Stimulated activated CD4-positive, alpha-beta T cell treated with anti-CD3 and anti-CD28 coated beads, Interleukin-4, amount 100 ng/mL, for 4 hours (primary cell): Measurements from ENCODE around the gene TNIP2.
"Not testable (repeated sequence)": the region's sequence is repeated elsewhere in the genome, so short reads cannot be mapped to it uniquely, and the experiment has no call there.

ENCODE experiments used
- DNase-seq, 2 experiments: peaks; one replicate each; pipeline ENCODE4 v3.0.0-alpha.2; 2020

TNIP2 gene

DNA sequence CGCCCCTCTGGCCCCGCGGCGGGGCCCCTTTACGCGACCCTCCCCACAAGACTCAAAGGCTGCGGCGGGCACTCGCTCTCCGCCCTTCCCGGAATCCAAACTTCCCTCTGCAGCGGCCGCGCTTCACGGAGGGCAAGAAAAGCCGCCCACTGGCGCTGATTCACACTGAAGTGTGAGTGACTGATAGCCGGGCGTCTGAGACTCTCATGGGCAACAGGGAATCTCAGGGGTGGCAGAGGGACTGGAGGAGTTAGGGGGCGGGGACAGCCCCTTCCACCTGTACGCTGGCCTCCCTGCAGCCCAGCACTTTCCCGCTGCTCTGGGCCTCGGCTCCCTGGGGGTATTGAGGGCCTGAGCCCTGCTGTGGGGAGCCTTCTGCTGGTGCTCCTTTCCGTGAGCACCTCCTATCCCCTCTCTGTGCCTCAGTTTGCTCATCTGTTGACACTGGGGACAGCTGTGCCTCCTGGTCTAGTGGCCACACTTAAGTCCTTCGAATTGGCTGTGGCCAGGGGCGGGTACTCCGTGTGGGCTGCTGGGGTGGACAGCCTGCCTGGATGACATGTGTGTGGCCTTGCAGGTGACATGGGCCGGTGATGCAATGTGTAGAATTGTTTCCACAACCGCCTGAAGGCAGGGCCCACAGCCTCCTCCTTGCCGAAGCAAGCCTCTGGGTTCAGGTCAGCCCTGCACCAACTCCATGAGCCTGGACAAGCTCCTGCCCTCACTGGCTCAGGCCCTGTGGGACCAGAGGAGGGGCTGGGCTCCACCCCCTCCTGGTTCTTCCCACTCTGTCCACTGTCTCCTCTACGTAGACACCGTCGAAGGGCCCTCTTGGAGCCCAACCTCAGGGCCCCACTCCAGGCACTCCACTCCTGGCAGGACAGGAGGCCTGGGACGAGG lies 37.7 kb upstream of the TNIP2 start:
- DNase-seq: peak; percentile 65 to 70

DNA sequence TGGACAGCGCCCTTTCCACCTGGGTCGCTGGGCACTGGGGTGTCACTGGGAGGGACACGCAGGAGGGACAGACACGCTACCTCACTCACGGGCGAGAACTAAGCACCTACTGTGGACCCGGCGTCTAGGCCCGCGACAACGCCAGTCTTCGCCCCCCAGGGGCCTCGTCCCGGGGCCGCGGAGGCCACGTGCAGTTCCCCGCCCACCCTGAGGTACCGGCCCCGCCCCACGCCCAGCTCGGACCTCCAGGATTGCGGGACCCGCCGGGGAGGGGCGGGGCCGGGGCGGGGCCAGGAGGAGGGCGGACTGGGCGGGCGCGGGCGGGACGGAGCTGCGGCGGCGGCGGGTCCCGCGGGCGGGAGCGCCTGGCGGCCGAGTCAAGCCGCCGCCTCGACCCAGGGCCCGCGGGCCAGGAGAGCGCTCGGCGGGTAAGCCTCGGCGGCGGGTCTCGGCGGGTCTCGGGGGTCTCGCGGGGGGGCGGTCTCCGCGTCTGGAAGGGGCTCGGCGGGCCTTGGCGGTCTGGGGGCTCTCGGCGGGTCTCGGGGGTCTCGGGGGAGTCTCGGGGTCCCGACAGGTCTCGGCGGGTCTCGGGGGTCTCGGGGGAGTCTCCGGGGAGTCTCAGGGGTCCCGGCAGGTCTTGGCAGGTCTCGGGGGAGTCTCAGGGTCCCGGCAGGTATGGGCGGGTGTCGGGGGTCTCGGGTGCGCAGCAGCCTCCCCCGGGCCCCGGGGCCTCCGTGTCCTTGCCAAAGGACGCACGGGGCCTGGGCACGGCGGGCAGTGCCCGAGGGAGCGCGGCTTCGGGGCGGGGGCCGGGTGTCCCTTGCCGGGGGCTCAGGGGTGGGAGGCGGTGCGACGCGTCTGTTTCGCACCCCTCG lies 36.8 kb upstream of the TNIP2 start, which contains the start of gene SH3BP2:
Gene SH3BP2, plus strand, starts transcription at position 375 of the 875 bp plus-strand sequence. CDS start 27,533 bp downstream, outside the sequence.
- peak; percentile 63 to 75 for DNase-seq

DNA sequence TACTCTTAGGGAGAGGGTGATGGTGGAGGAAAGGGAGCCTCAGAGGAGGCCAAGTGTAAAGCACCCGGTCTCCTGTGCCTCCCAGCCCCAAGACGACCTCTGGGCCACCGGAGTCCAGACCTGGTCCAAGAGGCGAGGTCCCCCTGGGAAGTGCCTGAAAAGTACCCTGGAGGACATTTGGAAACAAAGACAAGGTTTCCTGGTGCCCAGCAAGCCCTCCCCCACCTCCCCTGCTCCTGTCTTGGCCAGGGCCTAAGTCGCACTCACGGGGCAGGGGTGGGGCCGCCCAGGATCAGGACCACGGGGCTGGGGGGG lies 36.2 kb upstream of the TNIP2 start:
- DNase-seq: no peak

DNA sequence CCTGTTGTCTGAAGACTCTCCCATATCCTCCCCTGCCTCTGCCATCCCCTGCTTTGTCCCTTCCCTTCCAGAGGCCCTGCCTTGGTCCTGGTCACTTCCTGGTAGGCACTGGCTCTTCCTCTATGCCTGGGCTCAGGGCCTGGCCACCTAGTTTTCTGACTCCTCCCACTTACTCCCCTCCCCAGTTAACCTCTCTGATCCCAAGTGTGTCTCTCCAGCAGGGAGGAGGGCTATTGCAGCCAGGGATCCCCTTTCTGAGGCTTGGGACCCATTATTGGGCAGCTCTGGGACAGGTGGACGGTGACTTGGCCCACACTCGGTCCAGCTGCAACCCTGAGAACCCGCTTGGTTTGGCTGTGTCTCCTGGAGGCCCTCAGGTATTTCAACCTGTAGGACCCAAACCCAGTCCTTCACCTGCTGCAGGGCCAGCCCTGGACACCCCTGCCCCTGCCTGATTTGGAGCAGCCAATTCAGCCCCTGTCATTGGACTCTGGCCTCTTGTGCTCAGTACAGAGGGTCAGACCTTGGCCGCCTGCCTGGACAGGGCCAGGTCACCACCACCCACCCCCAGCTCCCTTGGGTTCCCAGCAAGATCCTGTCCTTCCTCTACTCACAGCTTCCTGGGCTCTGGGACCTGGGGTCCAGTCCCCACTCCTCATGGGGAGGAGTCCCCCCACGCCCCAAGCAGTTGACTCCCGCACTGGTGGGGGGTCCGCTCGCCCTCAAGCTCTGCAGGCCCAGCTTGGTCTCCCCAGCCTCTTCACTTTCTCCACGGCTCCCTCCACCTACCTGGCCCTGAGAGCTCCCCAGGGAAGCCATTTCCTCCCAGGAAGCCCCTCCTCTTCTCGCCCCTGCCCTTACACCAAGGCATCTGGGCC lies 35.6 kb upstream of the TNIP2 start:
- DNase-seq: no peak

DNA sequence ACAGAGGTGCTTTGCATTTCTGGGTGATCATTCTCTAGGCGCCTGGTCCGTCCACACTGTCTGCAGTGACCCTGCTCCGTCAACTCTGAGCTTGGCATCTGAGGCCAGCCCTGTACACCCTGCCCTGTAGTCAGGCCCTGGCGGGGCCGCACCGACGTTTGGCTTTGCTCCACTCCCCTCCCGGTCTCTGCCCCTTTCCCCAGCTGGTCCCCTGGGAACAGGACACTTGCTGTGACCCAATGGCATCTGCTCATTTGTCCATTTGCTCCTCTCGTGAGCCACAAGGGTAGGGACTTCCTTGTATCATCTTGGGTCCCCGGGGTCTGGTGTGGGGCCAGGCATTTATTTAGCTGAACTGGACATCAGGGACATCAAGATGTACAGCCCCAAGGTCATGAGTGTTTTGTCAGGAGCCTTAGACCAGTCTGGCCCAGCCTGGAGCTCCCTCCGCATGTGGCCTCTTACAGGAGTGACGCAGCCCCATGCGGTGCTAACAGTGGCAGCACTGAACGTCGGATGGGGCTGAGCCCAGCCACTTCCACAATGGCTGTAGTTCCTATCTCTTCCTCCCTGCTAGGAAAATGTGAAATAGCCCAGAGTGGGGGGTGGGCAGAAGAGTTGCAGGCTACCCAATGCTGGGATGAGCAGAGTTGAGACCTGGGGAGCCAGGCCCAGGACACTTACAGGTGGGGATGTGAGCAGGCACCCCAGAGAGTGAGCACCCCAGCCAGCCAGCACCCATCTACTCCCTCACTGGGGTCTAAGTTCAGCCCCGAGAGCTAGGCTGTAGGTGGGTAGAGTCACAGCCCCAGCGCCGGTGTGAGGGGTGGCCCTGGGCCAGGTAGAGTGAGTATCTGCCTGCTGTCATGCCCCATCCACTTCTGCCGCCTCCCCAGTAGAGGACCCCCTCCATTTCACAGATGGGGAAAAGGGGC lies 34.7 kb upstream of the TNIP2 start:
- no peak for DNase-seq

DNA sequence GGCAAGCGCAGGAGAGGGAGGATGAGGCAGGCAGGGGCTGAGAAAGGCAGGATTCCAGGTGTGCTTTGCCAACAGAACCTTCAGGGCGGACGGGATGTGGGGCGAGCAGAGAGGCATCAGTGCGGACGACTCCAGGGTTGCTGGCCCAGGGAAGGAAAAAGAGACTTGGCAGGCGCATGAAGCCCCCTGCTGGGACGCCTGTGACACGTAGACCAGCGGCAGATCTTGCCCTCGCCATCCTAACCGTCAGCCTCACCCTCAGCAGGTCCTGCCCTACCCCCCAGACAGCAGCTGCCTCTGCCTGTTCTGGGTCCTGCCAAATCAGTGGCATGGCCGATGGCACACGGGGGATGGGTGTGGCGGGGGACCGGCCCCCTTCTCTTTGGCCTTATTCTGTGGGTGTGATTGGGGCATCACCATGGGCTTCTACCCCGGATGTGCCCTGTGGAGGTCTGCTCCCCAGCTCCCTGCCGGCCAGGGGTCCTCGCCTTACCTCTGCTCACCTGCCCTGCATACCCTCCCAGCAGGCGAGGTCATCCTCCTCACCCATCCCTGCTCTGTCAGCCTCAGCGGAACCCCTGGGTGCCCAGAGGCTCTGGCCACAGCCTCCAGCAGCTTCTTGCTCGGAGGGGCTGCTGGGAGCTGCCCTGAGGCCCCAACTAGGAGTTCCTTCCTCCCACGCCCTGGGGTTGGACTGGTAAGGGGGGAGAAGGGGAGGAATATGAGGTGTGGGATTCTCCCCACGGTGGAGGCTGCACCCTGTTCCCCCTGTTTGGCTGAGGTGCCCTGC lies 33.9 kb upstream of the TNIP2 start:
- DNase-seq: no peak

DNA sequence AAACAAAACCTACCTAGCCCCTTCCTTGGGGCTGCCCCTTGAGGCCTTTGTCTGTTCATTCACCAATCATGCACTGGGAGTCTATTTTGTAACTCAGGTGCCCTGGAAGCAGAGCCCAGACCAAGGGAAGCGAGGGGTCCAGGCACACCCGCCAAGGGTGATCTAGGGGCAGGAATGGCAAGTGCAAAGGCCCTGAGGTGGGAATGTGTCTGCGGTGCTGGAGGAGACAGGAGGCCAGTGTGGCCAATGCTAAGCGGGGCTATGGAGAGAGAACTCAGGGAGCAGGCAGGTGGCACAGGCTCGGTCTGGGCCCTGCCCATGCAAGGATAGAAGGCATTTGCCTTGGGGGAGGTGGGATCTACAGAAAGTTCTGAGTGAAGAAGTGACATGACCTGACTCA lies 33.2 kb upstream of the TNIP2 start:
- DNase-seq: no peak

DNA sequence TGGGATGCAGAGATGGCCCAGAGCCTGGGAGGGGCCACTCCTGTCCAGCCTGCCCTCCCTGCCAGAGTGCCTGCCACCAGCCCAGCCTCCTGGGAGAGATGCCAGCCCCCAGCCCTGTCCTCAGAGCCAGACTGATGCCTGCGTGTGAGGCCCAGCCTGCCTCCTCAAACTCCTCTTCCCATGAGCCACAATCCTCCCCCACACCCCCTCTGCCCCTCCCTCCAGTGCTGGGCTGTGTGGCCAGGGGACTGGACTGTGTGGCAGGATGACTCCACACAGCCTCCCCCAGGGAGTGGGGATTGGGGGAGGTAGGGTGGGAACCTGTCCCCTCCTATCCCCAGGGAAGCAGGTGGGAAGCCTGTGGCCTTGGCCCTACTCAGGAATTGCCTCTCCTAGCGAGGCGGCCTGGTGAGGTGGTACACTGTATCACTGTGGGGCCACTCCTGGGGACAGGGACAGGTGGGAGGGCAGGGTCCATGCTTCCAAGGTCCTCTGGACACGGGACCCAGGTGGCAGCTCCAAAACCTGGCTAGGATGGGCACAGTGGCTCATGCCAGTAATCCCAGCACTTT lies 32.5 kb upstream of the TNIP2 start:
- no peak for DNase-seq

DNA sequence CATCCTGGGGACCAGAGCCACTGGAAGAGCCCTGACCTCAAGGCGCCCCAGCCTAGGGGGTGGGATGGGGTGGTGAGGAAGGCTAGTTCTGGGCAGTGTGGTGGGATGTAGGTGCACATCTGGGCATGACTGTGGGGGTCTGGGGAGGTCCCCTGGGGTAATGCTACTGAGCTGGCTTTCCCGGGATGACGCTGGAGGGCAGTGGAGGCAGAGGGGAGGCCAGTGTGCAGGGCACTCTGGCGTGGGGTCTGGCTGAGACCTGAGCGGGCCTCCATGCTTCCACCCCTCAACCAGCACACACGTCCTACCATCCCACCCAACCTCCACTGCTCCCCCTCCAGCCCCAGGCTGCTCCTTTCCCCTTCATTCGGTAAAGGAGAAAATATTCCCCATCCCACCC lies 32.0 kb upstream of the TNIP2 start:
- no peak for DNase-seq

DNA sequence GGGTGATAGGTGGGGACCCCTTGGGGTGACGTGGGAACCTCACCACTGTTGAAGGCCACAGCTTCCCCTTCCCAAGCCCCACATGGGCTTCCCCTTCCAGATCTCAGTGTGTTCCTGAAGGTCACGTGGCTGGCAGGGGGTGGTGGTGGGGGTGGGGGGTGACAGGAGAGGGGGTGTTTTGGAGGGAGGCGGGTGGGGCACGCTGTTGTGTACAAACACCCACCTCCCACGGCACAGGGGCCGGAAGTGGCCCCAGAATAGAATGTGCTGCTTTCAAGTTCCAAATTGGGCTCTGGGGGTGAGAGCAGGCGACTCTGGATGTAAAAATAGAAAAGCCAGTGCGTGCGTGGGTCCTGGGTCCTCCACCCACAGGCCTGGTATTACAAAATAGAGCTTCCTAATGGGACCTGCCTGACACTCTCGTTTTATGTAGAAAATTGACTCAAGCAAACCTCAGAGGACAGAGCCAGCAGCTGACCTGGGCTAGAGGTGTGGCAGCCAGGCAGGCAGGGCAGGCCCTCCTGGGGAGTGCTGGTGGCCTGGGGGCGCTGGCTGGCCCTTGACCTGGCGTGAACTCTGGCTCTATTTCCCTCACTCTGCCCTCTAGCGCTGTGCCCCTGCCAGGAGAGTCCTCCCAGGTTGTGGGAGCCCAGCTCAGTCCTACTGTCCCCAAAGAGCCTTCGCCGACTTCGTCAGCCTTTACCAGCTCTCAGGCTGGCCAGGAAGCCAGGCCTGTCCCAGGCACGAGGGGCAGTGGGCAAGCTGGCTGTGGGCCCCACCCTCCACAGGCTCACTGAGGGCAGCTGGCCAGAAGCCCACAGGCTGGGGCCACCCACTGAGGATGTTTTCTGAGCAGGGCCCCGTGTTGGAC lies 31.3 kb upstream of the TNIP2 start:
- peak; percentile 54 to 85 for DNase-seq

DNA sequence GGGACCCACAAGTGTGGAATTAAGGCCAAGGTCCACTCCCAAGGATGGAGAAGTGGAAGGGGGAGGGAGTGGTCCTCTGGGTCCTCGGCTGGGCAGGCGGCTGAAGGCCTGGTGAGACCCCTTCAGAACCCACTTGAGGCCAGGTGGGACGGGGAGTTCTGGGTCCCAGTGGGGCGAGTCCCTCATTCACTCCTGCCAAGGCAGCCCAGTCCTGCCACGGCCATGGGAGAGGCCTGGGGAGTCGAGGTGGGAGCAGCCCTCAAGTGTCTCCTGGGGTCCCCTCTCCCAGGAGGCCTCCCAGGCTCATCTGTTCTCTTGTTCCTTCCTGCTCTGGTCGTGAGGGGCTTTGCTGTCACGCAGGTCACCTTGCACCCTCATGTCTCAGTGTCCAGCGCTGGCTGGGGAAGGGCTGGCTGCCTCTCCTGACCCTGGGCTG lies 30.7 kb upstream of the TNIP2 start:
- DNase-seq: no peak

DNA sequence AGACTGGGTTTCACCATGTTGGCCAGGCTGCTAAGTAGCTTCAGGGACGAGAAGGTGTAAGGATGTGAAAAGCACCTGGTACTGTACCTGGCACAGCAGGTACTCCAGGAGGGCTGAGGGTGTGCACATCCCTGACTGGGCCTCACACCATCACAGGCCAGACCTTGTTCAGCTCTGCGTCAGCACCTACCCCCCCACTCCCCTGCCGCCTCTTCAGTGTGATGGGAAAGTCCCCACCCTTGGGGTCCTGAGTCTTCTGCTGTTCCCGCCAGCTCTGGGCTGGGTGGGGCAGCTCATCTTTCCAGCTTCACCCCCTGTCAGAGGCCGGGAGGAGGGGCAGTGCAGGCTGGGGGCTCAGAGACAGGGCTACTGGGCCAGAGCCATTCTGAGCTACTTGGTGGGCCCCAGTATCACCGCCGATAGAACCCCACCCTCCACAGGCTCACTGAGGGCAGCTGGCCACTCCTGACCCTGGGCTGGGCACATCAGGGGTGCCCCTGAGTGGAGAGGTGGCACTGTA lies 30.1 kb upstream of the TNIP2 start:
- peak; percentile 69 to 92 for DNase-seq

DNA sequence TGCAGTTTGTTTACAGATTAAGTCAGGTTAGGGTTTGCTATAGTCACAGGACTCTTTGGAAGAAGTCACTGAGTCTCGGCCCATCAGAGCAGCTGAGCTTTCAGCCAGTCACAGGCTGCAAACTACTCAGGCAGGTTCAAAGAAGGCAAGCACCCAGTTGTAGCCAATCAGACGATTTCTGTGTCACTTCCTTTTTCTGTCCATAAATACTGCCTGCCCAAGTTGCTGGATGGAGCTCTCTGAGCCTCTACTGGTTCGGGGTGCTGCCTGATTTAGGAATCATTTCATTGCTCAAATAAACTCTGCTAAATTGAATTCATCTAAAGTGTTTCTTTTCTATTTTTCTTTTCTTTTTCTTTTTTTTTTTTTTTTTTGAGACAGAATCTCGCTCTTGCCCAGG lies 29.5 kb upstream of the TNIP2 start:
- peak in 1 of 2 experiments; percentile 38 for DNase-seq

DNA sequence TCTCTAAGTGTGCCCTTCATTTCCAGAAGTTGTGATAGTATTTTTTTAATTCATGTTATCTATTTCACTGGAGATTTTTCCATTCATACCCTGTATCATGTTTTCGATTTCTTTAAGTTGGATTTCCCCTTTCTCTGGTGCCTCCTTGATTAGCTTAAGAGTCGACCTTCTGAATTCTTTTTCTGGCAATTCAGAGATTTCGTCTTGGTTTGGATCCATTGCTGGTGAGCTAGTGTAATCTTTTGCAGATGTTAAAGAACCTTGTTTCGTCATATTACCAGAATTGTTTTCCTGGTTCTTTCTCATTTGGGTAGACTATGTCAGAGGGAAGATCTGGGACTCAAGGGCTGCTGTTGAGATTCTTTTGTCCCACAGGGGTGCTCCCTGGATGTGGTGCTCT lies 27.7 kb upstream of the TNIP2 start:
- no peak for DNase-seq

DNA sequence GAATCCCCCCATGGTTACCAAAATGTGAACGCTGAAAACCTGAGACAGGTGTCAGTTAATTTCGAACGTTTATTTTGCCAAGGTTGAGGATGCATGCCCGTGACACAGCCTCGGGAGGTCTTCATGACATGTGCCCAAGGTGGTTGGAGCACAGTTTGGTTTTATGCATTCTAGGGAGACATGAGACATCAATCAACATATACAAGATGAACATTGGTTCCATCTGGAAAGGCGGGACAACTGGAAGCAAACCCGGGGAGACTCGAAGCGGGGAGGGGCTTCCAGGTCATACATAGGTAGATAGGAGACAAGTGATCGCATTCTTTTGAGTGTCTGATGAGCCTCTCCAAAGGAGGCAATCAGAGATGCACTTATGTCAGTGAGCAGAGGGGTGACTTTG lies 25.8 kb upstream of the TNIP2 start:
- no peak for DNase-seq

DNA sequence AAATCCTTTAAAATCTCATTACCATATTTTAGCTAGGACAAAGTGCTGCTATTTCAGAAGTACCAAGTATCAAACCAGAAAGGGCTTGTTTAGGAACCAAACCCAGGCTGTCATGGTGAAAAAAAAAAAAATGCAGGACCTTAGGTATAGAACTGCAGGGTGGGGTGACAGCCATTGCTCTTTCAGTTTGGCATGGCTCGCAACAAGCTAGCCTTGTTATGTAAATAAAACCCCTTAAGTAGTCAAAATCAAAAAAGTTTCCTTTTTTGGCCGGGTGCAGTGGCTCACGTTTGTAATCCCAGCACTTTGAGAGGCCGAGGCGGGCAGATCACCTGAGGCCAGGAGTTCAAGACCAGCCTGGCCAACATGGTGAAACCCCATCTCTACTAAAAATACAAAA lies 24.5 kb upstream of the TNIP2 start:
- not testable (repeated sequence) for DNase-seq

DNA sequence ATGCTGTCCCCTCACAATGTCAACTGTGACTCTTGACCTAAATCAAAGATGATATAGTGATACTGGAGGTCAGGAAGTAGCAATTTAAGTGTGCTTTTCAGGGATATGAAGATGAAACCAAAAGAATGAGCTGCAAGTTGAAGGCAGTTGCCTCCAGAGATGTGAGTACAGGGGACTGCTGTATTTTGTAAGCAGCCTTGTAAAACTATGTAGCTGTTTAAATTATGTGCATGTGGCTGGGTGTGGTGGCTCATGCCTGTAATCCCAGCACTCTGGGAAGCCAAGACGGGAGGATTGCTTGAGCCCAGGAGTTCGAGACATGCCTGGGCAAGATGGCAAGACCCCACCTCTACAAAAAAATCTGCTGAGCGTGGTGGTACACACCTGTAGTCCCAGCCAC lies 15.1 kb upstream of the TNIP2 start:
- DNase-seq: no peak

DNA sequence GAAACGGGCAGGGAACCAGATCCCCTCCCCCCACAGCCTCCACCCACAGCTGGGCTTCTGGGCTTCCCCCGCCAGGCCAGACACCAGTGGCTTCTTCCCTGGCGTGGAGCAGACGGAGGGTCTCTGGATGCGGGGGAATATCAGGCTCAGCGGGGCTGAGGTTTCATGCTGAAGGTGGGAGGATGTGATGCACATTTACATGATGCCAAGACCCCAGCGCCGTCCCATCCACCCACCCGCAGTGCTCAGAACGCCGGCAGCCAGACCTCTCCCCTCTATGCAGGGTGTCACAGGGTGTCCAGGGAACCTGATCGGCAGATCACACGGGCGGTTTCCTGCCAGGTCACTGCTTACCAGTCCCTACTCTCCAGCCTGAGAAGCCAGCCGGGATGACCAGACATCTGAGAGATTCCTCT lies 12.8 kb upstream of the TNIP2 start:
- DNase-seq: no peak

DNA sequence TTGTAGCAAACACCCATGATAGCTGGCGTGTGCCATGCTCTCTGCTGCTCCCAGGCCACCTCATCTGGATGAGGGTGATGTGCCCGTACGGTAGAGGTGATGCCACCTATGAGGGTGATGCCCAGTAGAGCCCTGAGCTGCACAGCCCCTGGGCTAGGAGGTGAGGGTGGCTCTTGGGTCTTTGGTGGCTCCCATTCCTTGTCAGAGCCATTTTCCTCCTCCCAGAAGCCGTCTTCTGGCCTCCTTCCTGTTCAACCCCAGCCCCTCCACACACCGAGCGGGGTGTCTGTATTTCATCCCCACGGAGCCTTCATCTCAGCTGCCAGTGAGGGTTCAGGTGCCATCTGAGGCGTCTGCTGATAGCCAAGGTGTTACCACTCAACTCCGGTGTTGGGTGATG lies 12.0 kb upstream of the TNIP2 start:
- DNase-seq: no peak
